Bronchial epithelial cell (primary cell): Measurements from ENCODE around the gene TAS2R40. TPM values are rescaled to one million over a fixed set of nuclear protein-coding genes. Genes with fewer than 3 reads are reported as not detected.
A peak's percentile ranks its signal among the peaks of the same experiment; 100 is the strongest.

Source experiments
- DNase-seq: peaks from one replicate; pipeline ENCODE4 v3.0.0-alpha.2; 2010; ENCODE audit warnings: low read depth
- FAIRE-seq: peaks from 2 replicates; lab custom pipeline; 2011; peaks lifted over from hg19 to GRCh38; lab: Jason Lieb, UNC
- H3K27me3 ChIP-seq: 2 replicates; pipeline ENCODE4 v1.5.1; 2011; ENCODE audit warnings: low read length; ENCODE audit not compliant: control insufficient read depth, insufficient read depth
- H3K36me3 ChIP-seq: 2 replicates; pipeline ENCODE4 v1.5.1; 2011; ENCODE audit warnings: low read length; ENCODE audit not compliant: control insufficient read depth, insufficient read depth
- H3K4me3 ChIP-seq: 2 replicates; pipeline ENCODE4 v1.5.1; 2011; ENCODE audit warnings: mild to moderate bottlenecking, low read depth, low read length, control low read depth
- CTCF ChIP-seq: IDR thresholded peaks from 2 replicates; pipeline ENCODE4 v1.5.1; 2011; ENCODE audit warnings: mild to moderate bottlenecking, moderate library complexity, low read length, control low read depth, inconsistent platforms; ENCODE audit not compliant: insufficient read depth, severe bottlenecking
- total RNA-seq: library from RNA; depleted of rRNA; stranded (reverse); fragments of >200 nt; gene quantifications from 2 replicates; pipeline ENCODE4 v1.2.1, GENCODE V29; 2014

Gene TAS2R40
- total RNA-seq, 1 donor from 2014 or later, result not detected

- no peak for TF ChIP-seq CTCF
- no peaks in the 10 kb centered on the region for H3K36me3 ChIP-seq
- FAIRE-seq (no peak), DNase-seq (peak; percentile 85)
- H3K27me3 ChIP-seq, result no peaks in the 10 kb centered on the region
- H3K4me3 ChIP-seq, result no peak overlapping the region
Observed at GRCh38 chr7:143245123-143245522, 23.3 kb downstream of the TAS2R40 start.

- DNase-seq (no peak), FAIRE-seq (no peak)
- Histone ChIP-seq H3K4me3 (no peak overlapping the region), H3K36me3 (no peaks in the 10 kb centered on the region), H3K27me3 (no peaks in the 10 kb centered on the region)
- no peak for TF ChIP-seq CTCF
Observed at GRCh38 chr7:143247372-143247771, 25.5 kb downstream of the TAS2R40 start.

- no peak for DNase-seq
- no peak overlapping the region for H3K4me3 ChIP-seq
- no peak for FAIRE-seq
- H3K27me3 ChIP-seq, result no peaks in the 10 kb centered on the region
- H3K36me3 ChIP-seq, result no peaks in the 10 kb centered on the region
- TF ChIP-seq CTCF, result no peak
Observed at GRCh38 chr7:143248761-143249354, 27.0 kb downstream of the TAS2R40 start.

GRCh38 chr7:143250199-143250598 is 28.4 kb downstream of the TAS2R40 start:
- no peaks in the 10 kb centered on the region for H3K27me3 ChIP-seq
- H3K36me3 ChIP-seq, result no peaks in the 10 kb centered on the region
- FAIRE-seq (no peak), DNase-seq (no peak)
- H3K4me3 ChIP-seq, result no peak overlapping the region
- no peak for TF ChIP-seq CTCF

GRCh38 chr7:143250822-143251221 is 29.0 kb downstream of the TAS2R40 start:
- Histone ChIP-seq H3K4me3 (no peak overlapping the region), H3K27me3 (no peaks in the 10 kb centered on the region), H3K36me3 (no peaks in the 10 kb centered on the region)
- no peak for FAIRE-seq
- peak; percentile 43 for DNase-seq
- no peak for TF ChIP-seq CTCF

- FAIRE-seq, result no peak
- no peak for DNase-seq
- no peak overlapping the region for H3K4me3 ChIP-seq
- H3K27me3 ChIP-seq, result no peaks in the 10 kb centered on the region
- no peak for TF ChIP-seq CTCF
- H3K36me3 ChIP-seq, result no peaks in the 10 kb centered on the region
Observed at GRCh38 chr7:143252006-143252405, 30.2 kb downstream of the TAS2R40 start.
